Right cardiac atrium (tissue), 5 donors: ENCODE measurements around the gene ATP4B. TPM values are rescaled to one million over a fixed set of nuclear protein-coding genes. Genes with fewer than 3 reads are reported as not detected.
A peak's percentile ranks its signal among the peaks of the same experiment; 100 is the strongest.

Source experiments
- ATAC-seq, 2 donors: fragments of 200-7000 bp; cut with Tn5 transposase; one replicate each; pipeline versions ENCODE4 v1.8.0 to v1.9.1; 2020; ENCODE audit warnings: moderate library complexity in 2 of 2, mild to moderate bottlenecking in 1 of 2
- DNase-seq, 3 donors: peaks; one replicate each; pipeline ENCODE4 v3.0.0-alpha.2; 2020
- H3K27ac ChIP-seq: one replicate; pipeline ENCODE4 v1.5.1; 2013; ENCODE audit warnings: mild to moderate bottlenecking, low read length, control low read depth, moderate library complexity
- H3K27me3 ChIP-seq: one replicate; pipeline ENCODE4 v1.6.1; 2013; ENCODE audit not compliant: control insufficient read depth, insufficient read depth
- H3K4me1 ChIP-seq: one replicate; pipeline ENCODE4 v1.6.1; 2013; ENCODE audit warnings: low read length; ENCODE audit not compliant: control insufficient read depth, insufficient read depth
- H3K4me3 ChIP-seq: one replicate; pipeline ENCODE4 v1.5.1; 2013; ENCODE audit warnings: low read length, control low read depth
- H3K9me3 ChIP-seq: one replicate; pipeline ENCODE4 v1.6.1; 2013; ENCODE audit warnings: low read length; ENCODE audit not compliant: control insufficient read depth
- WGBS: extraction: QIAGEN DNeasy Blood & Tissue Kit; methylation state at CpG from one replicate; pipeline ENCODE4 v1.1.7; 2013; 5-methylcytosine and 5-hydroxymethylcytosine counted together
- intact Hi-C, 4 donors: fragments of 100-400 bp; cut with DNase I; formaldehyde crosslinking; loops; one replicate each; pipeline versions ENCODE4 v1.11.0 to v1.14.0; 2022 to 2023
- polyA plus RNA-seq: library from polyadenylated mRNA; stranded (reverse); fragments of 200-250 nt; gene quantifications from one replicate; pipeline ENCODE4 v1.2.3, GENCODE V29; 2013
- total RNA-seq, 4 donors: library from RNA; stranded (reverse); fragmentation: NEBNext Ultra II Directional; extraction: Animal tissue kit (Norgen Biotek cat#: 25700); gene quantifications; one replicate each; pipeline ENCODE4 v1.2.1, GENCODE V29; 2021
- donor health status: healthy with polysubstance abuse.
- donor health status: DM: no; HTN: yes; CAD: no.
- donor health status: DM: no; HTN: no; CAD: no.
- donor health status: DM: no; HTN: yes; CAD: no; lungs with severe emphysema.
- donor health status: DM: yes; HTN: yes; CAD: no.

The ATP4B gene
- total and polyA plus RNA-seq, 5 donors: not detected

GRCh38 chr13:113666329-113666670 is 8.3 kb upstream of the ATP4B start:
- H3K9me3 ChIP-seq: no peaks in the 10 kb centered on the region
- intact Hi-C loops: no loop called here
- ATAC-seq (no peak), DNase-seq (peak in 1 of 3 donors; percentile 23)
- no peak overlapping the region for H3K27ac ChIP-seq
- no peaks in the 10 kb centered on the region for H3K27me3 ChIP-seq
- no peak overlapping the region for H3K4me3 ChIP-seq
- H3K4me1 ChIP-seq: no peaks in the 10 kb centered on the region
- 89% methylated on average over 2 of the region's 2 CpGs for WGBS

- DNase-seq (peak in 1 of 3 donors; percentile 28), ATAC-seq (no peak)
- no peak overlapping the region for H3K4me3 ChIP-seq
- no peaks in the 10 kb centered on the region for H3K9me3 ChIP-seq
- intact Hi-C loops: no loop called here
- H3K4me1 ChIP-seq: no peaks in the 10 kb centered on the region
- H3K27ac ChIP-seq: no peak overlapping the region
- H3K27me3 ChIP-seq: no peaks in the 10 kb centered on the region
- WGBS: 87% methylated on average over 3 of the region's 3 CpGs
Measured at GRCh38 chr13:113665597-113666328, 7.8 kb upstream of the ATP4B start.

- intact Hi-C loops: no loop called here
- Histone ChIP-seq H3K4me3 (no peak overlapping the region), H3K27me3 (no peaks in the 10 kb centered on the region), H3K9me3 (no peaks in the 10 kb centered on the region), H3K27ac (no peak overlapping the region), H3K4me1 (no peaks in the 10 kb centered on the region)
- 68% methylated on average over 21 of the region's 21 CpGs for WGBS
- ATAC-seq (no peak), DNase-seq (peak in 2 of 3 donors; percentile 18 to 38)
Measured at GRCh38 chr13:113664751-113665596, 7.0 kb upstream of the ATP4B start.

DNA sequence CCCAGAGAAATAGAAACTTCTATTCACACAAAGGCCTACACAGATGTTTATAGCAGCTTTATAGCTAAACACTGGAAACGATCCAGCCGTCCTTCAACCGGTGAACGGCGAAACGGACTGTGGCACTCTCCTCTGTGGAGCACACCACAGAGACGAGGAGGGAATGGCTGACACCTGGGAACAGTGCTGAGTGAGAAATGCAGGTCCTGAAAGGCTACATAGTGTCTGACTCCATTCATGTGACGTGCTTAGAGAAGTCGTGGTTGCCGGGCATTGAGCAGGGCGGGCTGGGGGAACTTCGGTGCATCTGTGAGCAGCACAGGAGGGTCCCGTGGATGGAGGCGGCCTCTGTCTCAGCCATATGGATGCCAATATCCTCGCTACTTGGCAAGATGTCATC is 5.9 kb upstream of the ATP4B start:
- 78% methylated on average over 15 of the region's 15 CpGs for WGBS
- no peaks in the 10 kb centered on the region for H3K9me3 ChIP-seq
- DNase-seq: peak in 1 of 3 donors; percentile 7

GRCh38 chr13:113661509-113661908 is 3.5 kb upstream of the ATP4B start:
- ATAC-seq (no peak), DNase-seq (no peak)
- Histone ChIP-seq H3K9me3 (no peaks in the 10 kb centered on the region), H3K27me3 (no peaks in the 10 kb centered on the region), H3K4me1 (no peaks in the 10 kb centered on the region), H3K27ac (no peak overlapping the region), H3K4me3 (no peak overlapping the region)
- WGBS: 82% methylated on average over 2 of the region's 2 CpGs
- intact Hi-C loops: no loop called here

More for the DNA sequence above, 5.9 kb upstream of the ATP4B start:
- intact Hi-C loops: no loop called here
- ATAC-seq: no peak
- Histone ChIP-seq H3K4me1 (no peaks in the 10 kb centered on the region), H3K27me3 (no peaks in the 10 kb centered on the region), H3K27ac (no peak overlapping the region), H3K4me3 (no peak overlapping the region)

DNA sequence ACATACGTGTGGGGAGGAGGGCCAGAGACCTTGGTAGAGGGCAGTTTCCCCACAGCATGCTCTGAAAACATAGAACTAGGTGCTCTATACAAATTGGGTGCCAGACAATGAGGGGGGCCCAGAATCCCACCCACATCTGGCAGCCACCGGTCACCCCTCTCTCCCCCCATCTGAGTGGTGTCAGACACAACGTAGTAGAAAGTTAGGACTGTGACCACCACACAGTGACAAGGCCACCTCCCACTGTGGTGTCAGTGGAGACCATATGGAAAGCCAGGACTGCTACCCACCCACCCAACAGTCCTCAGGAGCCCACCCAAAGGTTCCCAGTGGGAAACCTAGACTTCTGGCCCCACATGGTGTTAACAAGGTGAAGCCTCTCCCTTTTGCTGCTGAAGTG is 2.1 kb upstream of the ATP4B start:
- H3K27ac ChIP-seq: no peak overlapping the region
- DNase-seq (peak in 1 of 3 donors; percentile 4), ATAC-seq (no peak)
- intact Hi-C loops: no loop called here
- H3K4me1 ChIP-seq: no peaks in the 10 kb centered on the region
- H3K9me3 ChIP-seq: no peaks in the 10 kb centered on the region
- WGBS: 84% methylated on average over 3 of the region's 3 CpGs
- no peaks in the 10 kb centered on the region for H3K27me3 ChIP-seq
- H3K4me3 ChIP-seq: no peak overlapping the region

- no peak for ATAC-seq
- no peaks in the 10 kb centered on the region for H3K27me3 ChIP-seq
- no peaks in the 10 kb centered on the region for H3K9me3 ChIP-seq
- no peak overlapping the region for H3K4me3 ChIP-seq
- intact Hi-C loops: no loop called here
- no peak for DNase-seq
- no peaks in the 10 kb centered on the region for H3K4me1 ChIP-seq
- 90% methylated on average over 8 of the region's 8 CpGs for WGBS
- no peak overlapping the region for H3K27ac ChIP-seq
Measured at GRCh38 chr13:113659337-113659736, 1.3 kb upstream of the ATP4B start.

DNA sequence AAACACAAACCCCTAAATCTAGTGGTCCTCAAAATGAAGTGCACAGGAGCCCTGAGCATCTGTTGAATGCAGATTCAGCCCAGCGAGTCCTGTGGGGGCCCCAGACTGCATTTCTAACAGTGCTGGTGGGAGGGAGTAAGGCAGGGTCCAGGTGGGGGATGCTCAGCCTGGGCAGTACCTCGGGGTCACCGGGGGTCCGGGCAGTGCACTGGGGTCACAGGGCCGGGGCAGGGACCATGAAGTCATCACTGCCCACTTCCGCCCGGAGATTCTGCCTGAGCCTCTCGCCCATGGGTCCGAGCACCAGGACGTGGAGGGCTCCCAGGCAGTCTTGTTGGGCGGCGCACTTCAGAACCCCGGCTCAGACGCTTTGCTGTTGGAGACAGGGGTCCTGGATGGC is 838 bp upstream of the ATP4B start:
- WGBS: 80% methylated on average over 14 of the region's 14 CpGs
- DNase-seq: peak in 2 of 3 donors; percentile 25 to 52
- no peaks in the 10 kb centered on the region for H3K9me3 ChIP-seq

GRCh38 chr13:113656831-113657671 is 947 bp downstream of the ATP4B start:
- H3K27me3 ChIP-seq: no peaks in the 10 kb centered on the region
- no peak overlapping the region for H3K4me3 ChIP-seq
- peak in 2 of 3 donors; percentile 22 to 42 for DNase-seq
- H3K27ac ChIP-seq: no peak overlapping the region
- H3K9me3 ChIP-seq: no peaks in the 10 kb centered on the region
- intact Hi-C loops: no loop called here
- WGBS: 79% methylated on average over 42 of the region's 42 CpGs
- no peaks in the 10 kb centered on the region for H3K4me1 ChIP-seq
- no peak for ATAC-seq

More for the DNA sequence above, 838 bp upstream of the ATP4B start:
- ATAC-seq: no peak
- H3K27ac ChIP-seq: no peak overlapping the region
- H3K27me3 ChIP-seq: no peaks in the 10 kb centered on the region
- no peak overlapping the region for H3K4me3 ChIP-seq
- intact Hi-C loops: no loop called here
- H3K4me1 ChIP-seq: no peaks in the 10 kb centered on the region

GRCh38 chr13:113656003-113656588 is 1.9 kb downstream of the ATP4B start:
- DNase-seq (peak in 2 of 3 donors; percentile 28 to 32), ATAC-seq (no peak)
- intact Hi-C loops: no loop called here
- Histone ChIP-seq H3K27ac (no peak overlapping the region), H3K4me1 (no peaks in the 10 kb centered on the region), H3K4me3 (no peak overlapping the region), H3K9me3 (no peaks in the 10 kb centered on the region), H3K27me3 (no peaks in the 10 kb centered on the region)
- WGBS: 89% methylated on average over 25 of the region's 25 CpGs
